H1 (cell line): Measurements from ENCODE around the gene SLITRK3. TPM values are rescaled to one million over a fixed set of nuclear protein-coding genes. Genes with fewer than 3 reads are reported as not detected.

Source experiments
- CTCF ChIA-PET: fragments of 300-600 bp; sonication (Branson Sonifier 250); formaldehyde crosslinking; loops from one replicate; lab custom pipeline; 2021; ENCODE audit not compliant: partially characterized antibody; lab: Charles Lee
- POLR2A ChIA-PET: fragments of 300-600 bp; sonication (Branson Sonifier 250); formaldehyde crosslinking; loops from one replicate; lab custom pipeline; 2021; ENCODE audit warnings: inconsistent platforms; ENCODE audit not compliant: partially characterized antibody; lab: Charles Lee
- DNase-seq, 2 experiments: peaks; one replicate each; pipeline versions ENCODE4 v3.0.0 to v3.0.0-alpha.2; 2010 to 2022; ENCODE audit warnings: low spot score in 2 of 2, low read depth in 1 of 2, mixed read lengths in 1 of 2
- FAIRE-seq: peaks from 2 replicates; lab custom pipeline; 2011; peaks lifted over from hg19 to GRCh38; lab: Jason Lieb, UNC
- H2AFZ ChIP-seq: 2 replicates; pipeline ENCODE4 v1.8.1; 2012; ENCODE audit warnings: low read length, inconsistent platforms
- H2AK5ac ChIP-seq: 2 replicates; pipeline ENCODE4 v1.6.1; 2013; ENCODE audit warnings: low read depth, low read length
- H2BK120ac ChIP-seq: replicated peaks from 2 replicates; pipeline ENCODE3; 2013; ENCODE audit warnings: low read depth, low read length, inconsistent platforms
- H2BK12ac ChIP-seq: 2 replicates; pipeline ENCODE4 v1.6.1; 2013; ENCODE audit warnings: low read depth, low read length
- H2BK15ac ChIP-seq: 2 replicates; pipeline ENCODE4 v1.6.1; 2013; ENCODE audit warnings: low read length
- H2BK20ac ChIP-seq: 2 replicates; pipeline ENCODE4 v1.6.1; 2013; ENCODE audit warnings: low read length
- H2BK5ac ChIP-seq: 2 replicates; pipeline ENCODE4 v1.6.1; 2013; ENCODE audit warnings: low read depth, low read length
- H3K14ac ChIP-seq: 2 replicates; pipeline ENCODE4 v1.6.1; 2013; ENCODE audit warnings: inconsistent platforms; ENCODE audit not compliant: insufficient read length
- H3K18ac ChIP-seq: 2 replicates; pipeline ENCODE4 v1.6.1; 2013; ENCODE audit warnings: low read length; ENCODE audit errors: extremely low read depth
- H3K23ac ChIP-seq: 2 replicates; pipeline ENCODE4 v1.6.1; 2013; ENCODE audit warnings: inconsistent platforms; ENCODE audit not compliant: insufficient read length
- H3K23me2 ChIP-seq: 2 replicates; pipeline ENCODE4 v1.6.1; 2013; ENCODE audit warnings: low read depth, low read length
- H3K27ac ChIP-seq: 2 replicates; pipeline ENCODE4 v1.6.1; 2011; ENCODE audit warnings: low read depth, low read length, inconsistent platforms
- H3K27me3 ChIP-seq, 4 experiments: replicated peaks in 1 of 4; 1 replicate in 1 of 4; 2 replicates in 3 of 4; pipeline versions ENCODE4 v1.6.1 to v1.8.1; 2011 to 2013; ENCODE audit warnings: low read length in 3 of 4, mild to moderate bottlenecking in 3 of 4, inconsistent platforms in 2 of 4, mixed read lengths in 2 of 4, moderate library complexity in 1 of 4; ENCODE audit not compliant: control insufficient read depth in 3 of 4, insufficient read depth in 3 of 4; ENCODE audit errors: extremely low read depth in 1 of 4
- H3K36me3 ChIP-seq, 4 experiments: 2 replicates each; pipeline versions ENCODE4 v1.6.1 to v1.8.1; 2011 to 2013; ENCODE audit warnings: mild to moderate bottlenecking in 4 of 4, low read length in 3 of 4, moderate library complexity in 2 of 4, control low read depth in 1 of 4, inconsistent platforms in 1 of 4; ENCODE audit not compliant: insufficient read depth in 4 of 4, control insufficient read depth in 2 of 4
- H3K4ac ChIP-seq: replicated peaks from 2 replicates; pipeline ENCODE3; 2013; ENCODE audit warnings: low read length, low read depth, mixed read lengths, inconsistent platforms; ENCODE audit not compliant: insufficient read length
- H3K4me1 ChIP-seq, 4 experiments: replicated peaks in 1 of 4; 1 replicate in 1 of 4; 2 replicates in 3 of 4; pipeline versions ENCODE4 v1.6.1 to v1.8.1; 2011 to 2013; ENCODE audit warnings: low read length in 3 of 4, inconsistent platforms in 2 of 4, mixed read lengths in 1 of 4; ENCODE audit not compliant: insufficient read depth in 4 of 4, control insufficient read depth in 3 of 4
- H3K4me2 ChIP-seq, 2 experiments: 2 replicates each; pipeline versions ENCODE4 v1.6.1 to v1.8.1; 2011 to 2013; ENCODE audit warnings: low read depth in 2 of 2, low read length in 2 of 2, control low read depth in 1 of 2, inconsistent platforms in 1 of 2, mild to moderate bottlenecking in 1 of 2; ENCODE audit not compliant: insufficient read depth in 1 of 2
- H3K4me3 ChIP-seq, 4 experiments: fragments of 200-600, 300-600 bp in 1 of 4; sonication (generic), shearing (Covaris generic), sonication (Bioruptor Twin) in 1 of 4; 2 replicates each; pipeline versions ENCODE4 v1.5.1 to v1.8.1; 2011 to 2016; ENCODE audit warnings: low read length in 4 of 4, low read depth in 3 of 4, control low read depth in 2 of 4, inconsistent platforms in 2 of 4, mild to moderate bottlenecking in 2 of 4, mixed read lengths in 1 of 4, moderate library complexity in 1 of 4; ENCODE audit not compliant: insufficient read depth in 2 of 4; ENCODE audit errors: extremely low read depth in 1 of 4
- H3K56ac ChIP-seq: replicated peaks from 2 replicates; pipeline ENCODE3; 2013; ENCODE audit warnings: low read depth, mild to moderate bottlenecking, mixed read lengths, low read length, inconsistent platforms; ENCODE audit not compliant: insufficient read length
- H3K79me1 ChIP-seq: 2 replicates; pipeline ENCODE4 v1.6.1; 2013; ENCODE audit warnings: low read depth, low read length, control low read depth
- H3K79me2 ChIP-seq, 2 experiments: 2 replicates each; pipeline versions ENCODE4 v1.6.1 to v1.8.1; 2012 to 2013; ENCODE audit warnings: low read length in 2 of 2, mild to moderate bottlenecking in 2 of 2, inconsistent platforms in 1 of 2; ENCODE audit not compliant: insufficient read depth in 2 of 2, control insufficient read depth in 1 of 2
- H3K9ac ChIP-seq, 4 experiments: replicated peaks in 1 of 4; 1 replicate in 1 of 4; 2 replicates in 3 of 4; pipeline versions ENCODE4 v1.6.1 to v1.8.1; 2011 to 2013; ENCODE audit warnings: low read depth in 3 of 4, low read length in 3 of 4, control low read depth in 2 of 4, mild to moderate bottlenecking in 2 of 4, moderate library complexity in 2 of 4, inconsistent platforms in 1 of 4; ENCODE audit errors: extremely low read depth in 1 of 4
- H3K9me3 ChIP-seq, 2 experiments: 2 replicates each; pipeline versions ENCODE4 v1.6.1 to v1.8.1; 2012 to 2013; ENCODE audit warnings: mild to moderate bottlenecking in 2 of 2, moderate library complexity in 2 of 2, control low read depth in 1 of 2, inconsistent platforms in 1 of 2, low read depth in 1 of 2, low read length in 1 of 2, mixed read lengths in 1 of 2; ENCODE audit not compliant: insufficient read depth in 2 of 2
- H4K20me1 ChIP-seq, 2 experiments: replicated peaks in 1 of 2; 2 replicates each; pipeline versions ENCODE3 to v1.8.1; 2011 to 2013; ENCODE audit warnings: inconsistent platforms in 2 of 2, low read length in 2 of 2, mild to moderate bottlenecking in 1 of 2; ENCODE audit not compliant: insufficient read depth in 2 of 2, control insufficient read depth in 1 of 2
- H4K5ac ChIP-seq: 2 replicates; pipeline ENCODE4 v1.6.1; 2013; ENCODE audit warnings: low read length, low read depth, mixed read lengths, inconsistent platforms; ENCODE audit not compliant: insufficient read length
- H4K8ac ChIP-seq: 2 replicates; pipeline ENCODE4 v1.8.0; 2013; ENCODE audit warnings: mild to moderate bottlenecking, moderate library complexity, low read length, inconsistent platforms; ENCODE audit not compliant: insufficient read depth; ENCODE audit errors: extremely low read depth
- H4K91ac ChIP-seq: replicated peaks from 2 replicates; pipeline ENCODE3; 2013; ENCODE audit warnings: low read length, mixed read lengths, inconsistent platforms; ENCODE audit not compliant: insufficient read length
- BRCA1 ChIP-seq: IDR thresholded peaks from 2 replicates; pipeline ENCODE4 v1.6.1; 2012; ENCODE audit warnings: low read depth, low read length, improper control_type of control experiment
- FOSL1 ChIP-seq: IDR thresholded peaks from 2 replicates; pipeline ENCODE4 v1.6.1; 2011; ENCODE audit warnings: mild to moderate bottlenecking, low read depth, low read length, moderate library complexity; ENCODE audit not compliant: insufficient read depth
- JUN ChIP-seq: IDR thresholded peaks from 2 replicates; pipeline ENCODE4 v1.6.1; 2011; ENCODE audit warnings: low read depth, mild to moderate bottlenecking, improper control_type of control experiment, low read length
- KDM5A ChIP-seq: fragments of 200-600 bp; IDR thresholded peaks from 2 replicates; pipeline ENCODE4 v1.7.1; 2012; ENCODE audit warnings: mild to moderate bottlenecking, low read length, inconsistent platforms, mixed read lengths
- NANOG ChIP-seq: IDR thresholded peaks from 2 replicates; pipeline ENCODE4 v1.6.1; 2011; ENCODE audit warnings: low read length, low read depth, mild to moderate bottlenecking, inconsistent platforms; ENCODE audit not compliant: insufficient read depth, poor library complexity, severe bottlenecking
- RXRA ChIP-seq: IDR thresholded peaks from 2 replicates; pipeline ENCODE4 v1.6.1; 2011; ENCODE audit warnings: low read depth, mild to moderate bottlenecking, low read length, moderate library complexity; ENCODE audit not compliant: insufficient read depth
- TEAD4 ChIP-seq: IDR thresholded peaks from 2 replicates; pipeline ENCODE4 v1.6.1; 2012; ENCODE audit warnings: low read depth, low read length, inconsistent platforms, mixed read lengths
- WGBS, 2 experiments: shearing (Covaris generic) in 1 of 2; methylation state at CpG; one replicate each; pipeline versions ENCODE4 v1.1.6 to v1.1.7; 2013 to 2015; ENCODE audit warnings: low lambda C conversion rate in 2 of 2, mixed read lengths in 2 of 2, inconsistent platforms in 1 of 2, low coverage in 1 of 2, missing lambda C conversion rate in 1 of 2; ENCODE audit not compliant: insufficient replicate concordance in 2 of 2, insufficient coverage in 1 of 2, insufficient read length in 1 of 2; ENCODE audit errors: extremely low coverage in 1 of 2, missing lambda C conversion rate in 1 of 2; 5-methylcytosine and 5-hydroxymethylcytosine counted together
- polyA plus RNA-seq, 7 experiments: library from polyadenylated mRNA; depleted of rRNA in 3 of 7; stranded (reverse) in 5 of 7; unstranded in 2 of 7; fragments of >200 nt in 5 of 7; fragments of 200-250 nt in 2 of 7; gene quantifications; 1 replicate in 5 of 7; 2 replicates in 1 of 7; 4 replicates in 1 of 7; pipeline versions ENCODE4 v1.2.1 to v1.2.3, GENCODE V29; 2011 to 2013; ENCODE audit warnings: missing spikeins in 2 of 7, mixed read lengths in 2 of 7
- total RNA-seq: library from RNA; stranded (reverse); fragmentation: NEBNext Ultra II Directional; extraction: Animal tissue kit (Norgen Biotek cat#: 25700); gene quantifications from 2 replicates; pipeline ENCODE4 v1.2.1, GENCODE V29; 2021

Gene SLITRK3
- total and polyA plus RNA-seq, 2 of the 8 experiments (the other 6 are each of a cell fraction or from before 2014, with no cell fraction given): 0.71 to 3.4 TPM

DNA sequence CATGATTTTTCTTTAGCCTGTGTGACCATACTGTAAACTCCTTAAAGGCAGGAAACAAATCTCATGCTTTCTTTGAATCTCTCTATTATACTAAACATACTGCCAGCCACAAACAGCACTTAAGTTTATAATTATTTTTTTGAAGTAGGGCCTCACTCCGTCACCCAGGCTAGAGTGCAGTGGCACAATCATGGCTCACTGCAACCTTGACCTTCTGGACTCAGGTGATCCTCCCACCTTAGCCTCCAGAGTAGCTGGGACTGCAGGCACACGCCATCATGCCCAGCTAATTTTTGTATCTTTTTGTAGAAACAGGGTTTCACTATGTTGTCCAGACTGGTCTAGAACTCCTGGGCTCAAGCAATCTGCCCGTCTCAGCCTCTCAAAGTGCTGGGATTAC is 14.5 kb upstream of the SLITRK3 start:
- Histone ChIP-seq H3K79me1 (no peaks in the 10 kb centered on the region), H4K5ac (no peak overlapping the region), H3K56ac (no peak overlapping the region), H3K4ac (no peak overlapping the region), H3K27me3 (peaks cover 0 to 5% (median 0%) of the 10 kb centered on the region in 4 experiments; a peak in 1 of 7 replicates), H3K4me3 (no peak overlapping the region), H2AFZ (no peak overlapping the region), H3K4me1 (no peaks in the 10 kb centered on the region), H3K14ac (no peak overlapping the region), H4K91ac (no peak overlapping the region), H4K20me1 (no peaks in the 10 kb centered on the region), H3K27ac (no peak overlapping the region), H3K18ac (no peak overlapping the region), H3K23ac (no peak overlapping the region), H2AK5ac (no peak overlapping the region), H3K36me3 (no peaks in the 10 kb centered on the region), H3K9me3 (no peaks in the 10 kb centered on the region), H3K9ac (no peak overlapping the region), H2BK5ac (no peak overlapping the region), H3K79me2 (no peaks in the 10 kb centered on the region), H3K4me2 (no peak overlapping the region), H2BK20ac (no peak overlapping the region), H2BK15ac (no peak overlapping the region), H2BK12ac (no peak overlapping the region), H2BK120ac (no peak overlapping the region), H3K23me2 (no peaks in the 10 kb centered on the region), H4K8ac (no peak overlapping the region)
- CTCF ChIA-PET: interaction anchor here (0.7 to 1.8 kb wide), 9 partner anchors 15 to 1425 kb away, joined by 3 to 5 read pairs (median 4); no protein-coding TSS in a partner anchor
- FAIRE-seq: no peak
- POLR2A ChIA-PET: no interaction called here
- WGBS, 2 experiments: 90% methylated on average over 3 of the region's 3 CpGs; no CpG with 5 or more reads in 1 of the 2 experiments
- TF ChIP-seq TEAD4 (no peak), RXRA (no peak), KDM5A (no peak), FOSL1 (no peak), JUN (no peak), BRCA1 (no peak), NANOG (no peak)
- no peak for DNase-seq
